K562 (cell line): Measurements from ENCODE around the gene EPB41L4B. TPM values are rescaled to one million over a fixed set of nuclear protein-coding genes. Genes with fewer than 3 reads are reported as not detected.

ENCODE experiments used
- ATAC-seq: fragments of 200-7000 bp; cut with Tn5 transposase; 3 replicates; pipeline ENCODE4 v1.9.1; 2020; ENCODE audit warnings: moderate library complexity
- BruUV-seq: library from RNA; stranded (reverse); fragments of 400-500 nt; replicated peaks from 2 replicates; lab custom pipeline; 2021; lab: Mats Ljungman, UMichigan
- CTCF ChIA-PET: fragments of 300-600 bp; formaldehyde crosslinking; extraction: SDS; loops from one replicate; lab custom pipeline; 2021; ENCODE audit warnings: low intra/inter-chr PET ratio; lab: Yijun Ruan, JAX
- POLR2A ChIA-PET: fragments of 300-600, 350-650 bp; sonication (Branson Sonifier 250); formaldehyde crosslinking; extraction: SDS; loops from one replicate; lab custom pipeline; 2021; ENCODE audit warnings: antibody characterized with exemption, inconsistent platforms; lab: Yijun Ruan, JAX
- DNase-seq, 4 experiments: peaks; one replicate each; pipeline versions ENCODE4 v3.0.0 to v3.0.0-alpha.2; 2011 to 2018; ENCODE audit warnings: low spot score in 3 of 4, mixed read lengths in 3 of 4; ENCODE audit errors: extremely low read depth in 1 of 4
- FAIRE-seq: peaks from 2 replicates; lab custom pipeline; 2011; peaks lifted over from hg19 to GRCh38; lab: Jason Lieb, UNC
- H2AFZ ChIP-seq: 2 replicates; pipeline ENCODE4 v1.6.0; 2011; ENCODE audit warnings: low read depth, low read length, control low read depth, inconsistent platforms
- H3K27ac ChIP-seq: fragments of 200-600 bp; 3 replicates; pipeline ENCODE4 v1.8.0; 2011; ENCODE audit warnings: low read depth, mild to moderate bottlenecking, control low read depth, inconsistent platforms, low read length, moderate library complexity, mixed read lengths; ENCODE audit errors: extremely low read depth
- H3K27me3 ChIP-seq, 2 experiments: fragments of 300-600 bp in 1 of 2; 2 replicates in 1 of 2; 3 replicates in 1 of 2; pipeline versions ENCODE4 v1.6.0 to v1.8.0; 2011; ENCODE audit warnings: inconsistent platforms in 2 of 2, low read length in 2 of 2, mild to moderate bottlenecking in 1 of 2, mixed read lengths in 1 of 2, moderate library complexity in 1 of 2; ENCODE audit not compliant: control insufficient read depth in 2 of 2, insufficient read depth in 2 of 2
- H3K36me3 ChIP-seq: fragments of 300-600 bp; 3 replicates; pipeline ENCODE4 v1.8.0; 2011; ENCODE audit warnings: mild to moderate bottlenecking, low read length, inconsistent platforms; ENCODE audit not compliant: control insufficient read depth, insufficient read depth
- H3K4me1 ChIP-seq, 2 experiments: fragments of 200-600 bp in 1 of 2; replicated peaks in 1 of 2; 2 replicates in 1 of 2; 3 replicates in 1 of 2; pipeline versions ENCODE4 v1.5.1 to v1.8.0; 2011; ENCODE audit warnings: inconsistent platforms in 2 of 2, low read length in 2 of 2, mild to moderate bottlenecking in 1 of 2, mixed read lengths in 1 of 2, moderate library complexity in 1 of 2; ENCODE audit not compliant: control insufficient read depth in 2 of 2, insufficient read depth in 2 of 2
- H3K4me2 ChIP-seq: 2 replicates; pipeline ENCODE4 v1.6.1; 2011; ENCODE audit warnings: low read length, control low read depth, inconsistent platforms, mixed read lengths; ENCODE audit not compliant: insufficient read depth
- H3K4me3 ChIP-seq: fragments of 200-600 bp; sonication (generic), shearing (Covaris generic); 2 replicates; pipeline ENCODE4 v1.5.1; 2016; ENCODE audit warnings: control low read depth, inconsistent platforms
- H3K79me2 ChIP-seq: fragments of 200-600 bp; 3 replicates; pipeline ENCODE4 v1.8.0; 2011; ENCODE audit warnings: low read length, inconsistent platforms; ENCODE audit not compliant: control insufficient read depth, insufficient read depth
- H3K9ac ChIP-seq, 2 experiments: 2 replicates each; pipeline versions ENCODE4 v1.6.0 to v1.6.1; 2011; ENCODE audit warnings: low read depth in 2 of 2, low read length in 2 of 2, control low read depth in 1 of 2, inconsistent platforms in 1 of 2, mild to moderate bottlenecking in 1 of 2, mixed read lengths in 1 of 2; ENCODE audit not compliant: insufficient read depth in 1 of 2
- H3K9me1 ChIP-seq: one replicate; pipeline ENCODE4 v1.6.0; 2011; ENCODE audit warnings: inconsistent platforms, mild to moderate bottlenecking, low read length, moderate library complexity; ENCODE audit not compliant: control insufficient read depth, insufficient read depth
- H3K9me3 ChIP-seq: replicated peaks from 2 replicates; pipeline ENCODE4 v1.5.1; 2011; ENCODE audit warnings: low read depth, low read length, inconsistent platforms; ENCODE audit not compliant: control insufficient read depth, insufficient read depth
- H4K20me1 ChIP-seq: replicated peaks from 2 replicates; pipeline ENCODE4 v1.6.1; 2011; ENCODE audit warnings: low read length, inconsistent platforms, mixed read lengths; ENCODE audit not compliant: control insufficient read depth, insufficient read depth
- BCOR ChIP-seq: fragments of 450-650 bp; IDR thresholded peaks from 2 replicates; pipeline ENCODE4 v1.6.1; 2016
- CHD7 ChIP-seq: fragments of 200-600 bp; sonication (generic); IDR thresholded peaks from one replicate; pipeline ENCODE4 v1.6.1; 2012; ENCODE audit warnings: mild to moderate bottlenecking, low read depth, low read length, inconsistent platforms
- FOXK1 ChIP-seq: sonication (generic); formaldehyde crosslinking; IDR thresholded peaks from 2 replicates; pipeline ENCODE4 v1.8.0; 2022; ENCODE audit warnings: missing genetic modification reagents, mild to moderate bottlenecking, borderline replicate concordance
- GATA2 ChIP-seq: sonication (generic); formaldehyde crosslinking; IDR thresholded peaks from 2 replicates; pipeline ENCODE4 v1.4.0; 2020; ENCODE audit warnings: mild to moderate bottlenecking, missing genetic modification reagents
- MAFG ChIP-seq: fragments of 450-650 bp; conservative IDR thresholded peaks from 2 replicates; pipeline ENCODE4 v1.6.1; 2016; ENCODE audit warnings: missing genetic modification characterization, missing compliant biosample characterization
- RBM25 ChIP-seq: fragments of 200-400 bp; formaldehyde crosslinking; IDR thresholded peaks from 2 replicates; pipeline ENCODE4 v1.6.1; 2018; ENCODE audit warnings: low read length, low read depth, moderate library complexity; ENCODE audit not compliant: severe bottlenecking
- YBX1 ChIP-seq: fragments of 450-650 bp; IDR thresholded peaks from 2 replicates; pipeline ENCODE4 v1.7.1; 2016; ENCODE audit warnings: mild to moderate bottlenecking
- ZNF217 ChIP-seq: sonication (generic); formaldehyde crosslinking; IDR thresholded peaks from 2 replicates; pipeline ENCODE4 v1.8.0; 2022; ENCODE audit warnings: mild to moderate bottlenecking, missing genetic modification reagents
- ZNF41 ChIP-seq: fragments of 250-450 bp; sonication (Bioruptor Pico); conservative IDR thresholded peaks from 2 replicates; pipeline ENCODE4 v1.4.0; 2020; ENCODE audit warnings: mild to moderate bottlenecking
- ZSCAN32 ChIP-seq: fragments of 450-650 bp; formaldehyde crosslinking; IDR thresholded peaks from 2 replicates; pipeline ENCODE4 v1.4.0; 2020; ENCODE audit warnings: mild to moderate bottlenecking, moderate library complexity
- WGBS: fragments of 100-300 bp; shearing (Covaris generic); methylation state at CpG from one replicate; pipeline ENCODE4 v1.1.6; 2016; ENCODE audit warnings: low coverage, mixed read lengths; ENCODE audit not compliant: insufficient coverage; ENCODE audit errors: missing lambda C conversion rate; 5-methylcytosine and 5-hydroxymethylcytosine counted together
- in situ Hi-C: fragments of 300-500 bp; cut with MboI; formaldehyde crosslinking; loops from 4 replicates; pipeline ENCODE4 v1.15.0; 2018; ENCODE audit warnings: inconsistent platforms, mixed read lengths
- intact Hi-C: fragments of 100-400 bp; cut with micrococcal nuclease; formaldehyde crosslinking; loops from 2 replicates; pipeline ENCODE4 v1.14.2; 2022
- polyA plus RNA-seq, 8 experiments: library from polyadenylated mRNA; depleted of rRNA in 4 of 8; stranded (reverse) in 5 of 8; unstranded in 3 of 8; fragments of >200 nt; fragmentation: Nextera tagmentation in 2 of 8; fragmentation: Illumina TruSeq in 1 of 8; extraction: Ambion mirVana in 2 of 8; extraction: Trizol in 1 of 8; gene quantifications; 2 replicates each; pipeline versions ENCODE4 v1.2.1 to v1.2.3, GENCODE V29; 2011 to 2014; ENCODE audit warnings: inconsistent platforms in 1 of 8, missing spikeins in 1 of 8
- total RNA-seq, 7 experiments: library from RNA; depleted of rRNA in 6 of 7; stranded (reverse); fragments of >200 nt in 6 of 7; fragmentation: Illumina TruSeq in 2 of 7; extraction: Trizol in 2 of 7; gene quantifications; 2 replicates each; pipeline versions ENCODE4 v1.2.1 to v1.2.3, GENCODE V29; 2011 to 2021; ENCODE audit warnings: low replicate concordance in 1 of 7
- TF ChIP-seq, protein P1 (sequence below): fragments of 250-450 bp; sonication (Bioruptor Pico); IDR thresholded peaks from 2 replicates; pipeline ENCODE4 v1.9.0; 2021; ENCODE audit warnings: mild to moderate bottlenecking, inconsistent platforms

Gene EPB41L4B
- total and polyA plus RNA-seq, 9 of the 15 experiments (the other 6 are each of a cell fraction or from before 2014, with no cell fraction given): 0.09 to 0.38 (median 0.21) TPM

- FAIRE-seq: no peak
- CTCF ChIA-PET: no interaction called here
- whole genome bisulfite sequencing: 30% methylated on average over 2 of the region's 2 CpGs
- no peak for ATAC-seq
- Histone ChIP-seq H3K79me2 (no peaks in the 10 kb centered on the region), H3K27me3 (no peaks in the 10 kb centered on the region), H3K4me3 (no peak overlapping the region), H4K20me1 (no peaks in the 10 kb centered on the region), H3K27ac (no peak overlapping the region), H3K4me1 (peaks cover 0 to 5% of the 10 kb centered on the region in 2 experiments; a peak in 1 of 5 replicates), H3K36me3 (no peaks in the 10 kb centered on the region), H3K9me1 (no peaks in the 10 kb centered on the region), H2AFZ (no peak overlapping the region), H3K4me2 (no peak overlapping the region), H3K9ac (no peak overlapping the region), H3K9me3 (no peaks in the 10 kb centered on the region)
- DNase-seq: no peak
- POLR2A ChIA-PET: no interaction called here
- in situ Hi-C loops (no loop called here), intact Hi-C loops (no loop called here)
- no TSS peak for BruUV-seq
- no peak for TF ChIP-seq GATA2 (CRISPR knock-in tag)
- no peak for TF ChIP-seq ZNF217 (CRISPR knock-in tag)
- TF ChIP-seq FOXK1 (CRISPR knock-in tag): no peak
- no peak for TF ChIP-seq MAFG (tag)
- TF ChIP-seq BCOR: peak; percentile 89
- no peak for TF ChIP-seq ZNF41 (CRISPR knock-in tag)
- peak; percentile 95 for TF ChIP-seq RBM25
- no peak for TF ChIP-seq ZSCAN32 (CRISPR knock-in tag)
- TF ChIP-seq, protein P1, sequence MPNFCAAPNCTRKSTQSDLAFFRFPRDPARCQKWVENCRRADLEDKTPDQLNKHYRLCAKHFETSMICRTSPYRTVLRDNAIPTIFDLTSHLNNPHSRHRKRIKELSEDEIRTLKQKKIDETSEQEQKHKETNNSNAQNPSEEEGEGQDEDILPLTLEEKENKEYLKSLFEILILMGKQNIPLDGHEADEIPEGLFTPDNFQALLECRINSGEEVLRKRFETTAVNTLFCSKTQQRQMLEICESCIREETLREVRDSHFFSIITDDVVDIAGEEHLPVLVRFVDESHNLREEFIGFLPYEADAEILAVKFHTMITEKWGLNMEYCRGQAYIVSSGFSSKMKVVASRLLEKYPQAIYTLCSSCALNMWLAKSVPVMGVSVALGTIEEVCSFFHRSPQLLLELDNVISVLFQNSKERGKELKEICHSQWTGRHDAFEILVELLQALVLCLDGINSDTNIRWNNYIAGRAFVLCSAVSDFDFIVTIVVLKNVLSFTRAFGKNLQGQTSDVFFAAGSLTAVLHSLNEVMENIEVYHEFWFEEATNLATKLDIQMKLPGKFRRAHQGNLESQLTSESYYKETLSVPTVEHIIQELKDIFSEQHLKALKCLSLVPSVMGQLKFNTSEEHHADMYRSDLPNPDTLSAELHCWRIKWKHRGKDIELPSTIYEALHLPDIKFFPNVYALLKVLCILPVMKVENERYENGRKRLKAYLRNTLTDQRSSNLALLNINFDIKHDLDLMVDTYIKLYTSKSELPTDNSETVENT: no peak
- TF ChIP-seq YBX1: no peak
- no peak for TF ChIP-seq CHD7
These were observed 143.9 kb downstream of the EPB41L4B start for GRCh38 chr9:109176963-109177362.
